Stimulated activated CD8-positive, alpha-beta memory T cell treated with anti-CD3 and anti-CD28 coated beads, Interleukin-12 subunit alpha, Interleukin-12 subunit beta, amount 100 ng/mL, for 4 hours (primary cell): ENCODE results near the gene MAP1LC3B2.
"Not testable (repeated sequence)": the region's sequence is repeated elsewhere in the genome, so short reads cannot be mapped to it uniquely, and the experiment has no call there.

Source experiments
- DNase-seq: peaks from one replicate; pipeline ENCODE4 v3.0.0-alpha.2; 2020; ENCODE audit warnings: low read depth

MAP1LC3B2 gene

GRCh38 chr12:116561181-116561821, 2.1 kb downstream of the MAP1LC3B2 start:
- DNase-seq: no peak

GRCh38 chr12:116562090-116562489, 2.9 kb downstream of the MAP1LC3B2 start:
- DNase-seq: no peak

- no peak for DNase-seq
These were observed 4.1 kb downstream of the MAP1LC3B2 start for GRCh38 chr12:116563262-116563661.

GRCh38 chr12:116564080-116564479, 4.9 kb downstream of the MAP1LC3B2 start:
- DNase-seq: no peak

- DNase-seq: not testable (repeated sequence)
These were observed 6.0 kb downstream of the MAP1LC3B2 start for GRCh38 chr12:116565221-116565620.

GRCh38 chr12:116565963-116566362, 6.8 kb downstream of the MAP1LC3B2 start:
- DNase-seq: no peak

- no peak for DNase-seq
These were observed 9.0 kb downstream of the MAP1LC3B2 start for GRCh38 chr12:116568203-116568602.

GRCh38 chr12:116571089-116571488, 11.9 kb downstream of the MAP1LC3B2 start:
- no peak for DNase-seq

GRCh38 chr12:116573776-116574175, 14.6 kb downstream of the MAP1LC3B2 start:
- DNase-seq: no peak

GRCh38 chr12:116575754-116576153, 16.6 kb downstream of the MAP1LC3B2 start:
- not testable (repeated sequence) for DNase-seq

- no peak for DNase-seq
These were observed 18.0 kb downstream of the MAP1LC3B2 start for GRCh38 chr12:116577154-116577561.

GRCh38 chr12:116578051-116578450, 18.9 kb downstream of the MAP1LC3B2 start:
- no peak for DNase-seq

GRCh38 chr12:116582610-116583009, 23.4 kb downstream of the MAP1LC3B2 start:
- no peak for DNase-seq

- no peak for DNase-seq
These were observed 24.0 kb downstream of the MAP1LC3B2 start for GRCh38 chr12:116583129-116583694.

- no peak for DNase-seq
These were observed 28.1 kb downstream of the MAP1LC3B2 start for GRCh38 chr12:116587270-116587669.

- no peak for DNase-seq
These were observed 29.3 kb downstream of the MAP1LC3B2 start for GRCh38 chr12:116588390-116589028.

GRCh38 chr12:116589581-116589980, 30.4 kb downstream of the MAP1LC3B2 start:
- DNase-seq: no peak

GRCh38 chr12:116590561-116590960, 31.4 kb downstream of the MAP1LC3B2 start:
- DNase-seq: no peak

- DNase-seq: no peak
These were observed 32.9 kb downstream of the MAP1LC3B2 start for GRCh38 chr12:116591855-116592637.

- no peak for DNase-seq
These were observed 33.5 kb downstream of the MAP1LC3B2 start for GRCh38 chr12:116592731-116593130.

GRCh38 chr12:116594325-116595038, 35.3 kb downstream of the MAP1LC3B2 start:
- peak; percentile 7 for DNase-seq

GRCh38 chr12:116595186-116595585, 36.0 kb downstream of the MAP1LC3B2 start:
- no peak for DNase-seq
